ENCODE measurements around the gene TIGD6. TPM values are rescaled to one million over a fixed set of nuclear protein-coding genes. Genes with fewer than 3 reads are reported as not detected.
A peak's percentile ranks its signal among the peaks of the same experiment; 100 is the strongest.

The TIGD6 gene
- total RNA-seq, 1 donor from 2014 or later: 6.7 TPM

DNA sequence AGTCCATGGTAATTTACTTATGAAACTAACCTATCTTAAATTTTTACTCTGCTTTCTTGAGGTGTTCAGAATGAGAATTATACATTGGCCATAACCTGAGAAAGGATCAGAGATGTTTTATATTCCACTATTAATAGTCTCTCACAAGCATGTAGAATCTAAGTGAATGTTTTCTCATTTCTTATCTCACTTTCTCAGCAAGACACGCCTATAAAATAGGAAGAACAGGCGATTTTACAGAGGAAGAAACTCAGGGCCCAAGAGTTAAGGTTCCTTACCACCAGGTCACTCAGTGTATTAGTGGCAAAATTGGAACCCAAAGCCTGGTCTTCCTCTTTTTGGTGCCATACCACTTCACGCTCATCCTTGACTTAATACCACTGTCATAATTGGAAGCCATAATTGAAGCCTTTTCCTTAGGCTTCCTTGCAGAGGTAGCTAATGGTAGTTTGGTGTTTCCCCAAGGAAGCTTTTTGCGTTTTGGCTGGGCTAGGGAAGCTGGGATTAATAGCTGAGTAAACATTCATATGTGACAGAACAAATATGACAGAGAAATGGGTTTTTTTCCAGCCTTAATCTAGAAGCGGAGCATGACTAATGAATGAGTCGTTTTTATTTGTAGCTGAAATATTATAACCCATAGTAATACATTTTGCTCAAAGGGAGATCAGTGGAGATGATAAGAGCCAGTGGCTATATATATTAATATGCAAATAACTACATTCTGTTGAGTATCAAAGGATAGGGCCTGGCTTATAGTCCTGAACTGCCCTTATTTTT is 17.0 kb upstream of the TIGD6 start:
- DNase-seq (ENCODE audit: low read depth): no peak

DNA sequence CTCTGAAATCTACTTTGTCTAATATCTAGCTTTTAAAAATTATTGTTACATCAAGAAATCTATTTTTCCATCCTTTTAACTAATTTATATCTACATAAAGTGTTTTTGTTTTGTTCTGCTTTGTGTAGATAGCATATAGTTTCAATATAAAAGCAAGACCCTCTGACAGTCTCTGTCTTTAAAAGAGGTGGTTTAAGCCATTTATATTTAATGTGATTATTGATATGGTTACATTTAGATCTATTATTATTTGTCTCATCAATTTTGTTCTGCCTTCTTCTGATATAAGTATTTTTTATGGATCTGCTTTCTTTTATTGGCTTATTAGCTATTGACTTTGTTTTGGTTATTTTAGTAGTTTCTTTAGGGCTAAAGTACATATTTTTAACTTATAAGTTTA is 16.1 kb upstream of the TIGD6 start:
- no peak for DNase-seq (ENCODE audit: low read depth)

DNA sequence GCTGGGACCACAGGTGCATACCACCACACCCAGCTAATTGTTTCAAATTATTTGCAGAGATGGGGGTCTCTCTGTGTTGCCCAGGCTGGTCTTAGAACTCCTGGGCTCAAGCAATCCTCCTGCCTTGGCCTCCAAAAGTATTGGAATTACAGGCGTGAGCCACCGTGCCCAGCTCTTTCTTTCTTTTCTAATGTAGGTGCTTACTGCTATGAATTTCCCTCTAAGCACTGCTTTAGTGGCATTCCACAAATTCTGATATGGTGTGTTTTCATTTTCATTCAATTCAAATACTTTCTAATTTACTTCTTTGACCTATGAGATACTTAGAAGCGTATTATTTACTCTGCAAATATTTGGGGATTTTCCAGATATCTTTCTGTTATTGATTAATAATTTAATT is 15.0 kb upstream of the TIGD6 start:
- no peak for DNase-seq (ENCODE audit: low read depth)

DNA sequence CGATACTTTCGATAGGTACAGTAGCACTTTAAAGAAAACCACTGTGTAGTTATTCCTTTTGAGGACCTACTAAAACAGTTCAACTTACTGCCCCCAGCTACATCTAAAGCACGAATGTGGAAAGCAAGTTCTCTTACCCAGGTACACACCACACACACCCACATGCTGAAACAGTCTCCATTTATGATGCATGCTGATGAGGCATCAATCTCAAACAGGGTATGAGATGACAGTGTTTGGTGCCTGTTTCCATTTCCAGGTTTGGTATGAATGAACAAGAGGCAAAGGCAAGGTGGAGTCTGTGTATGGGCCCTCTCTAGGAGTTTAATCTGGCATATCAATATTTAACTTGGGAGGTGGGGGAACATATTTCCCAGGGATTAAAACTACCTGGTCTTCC is 14.0 kb upstream of the TIGD6 start:
- DNase-seq (ENCODE audit: low read depth): no peak

DNA sequence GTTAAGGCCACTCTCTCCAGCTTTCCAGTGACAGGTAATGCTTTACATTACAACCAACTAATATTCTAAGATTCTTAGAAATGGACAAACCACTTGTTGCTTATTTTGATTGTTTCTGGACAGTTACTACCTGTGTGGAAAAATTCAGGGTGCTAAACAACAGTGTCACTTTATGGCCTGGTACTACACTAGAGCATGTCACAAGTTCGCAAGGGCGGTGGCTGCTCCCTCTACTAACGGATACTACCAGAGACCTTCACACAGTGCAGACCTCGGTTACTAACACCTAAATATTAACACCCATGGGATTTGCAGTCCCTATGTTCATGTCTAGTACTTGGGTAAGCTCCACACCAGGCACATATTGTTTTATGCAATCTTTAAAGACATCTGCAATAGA is 13.5 kb upstream of the TIGD6 start:
- DNase-seq (ENCODE audit: low read depth): no peak

DNA sequence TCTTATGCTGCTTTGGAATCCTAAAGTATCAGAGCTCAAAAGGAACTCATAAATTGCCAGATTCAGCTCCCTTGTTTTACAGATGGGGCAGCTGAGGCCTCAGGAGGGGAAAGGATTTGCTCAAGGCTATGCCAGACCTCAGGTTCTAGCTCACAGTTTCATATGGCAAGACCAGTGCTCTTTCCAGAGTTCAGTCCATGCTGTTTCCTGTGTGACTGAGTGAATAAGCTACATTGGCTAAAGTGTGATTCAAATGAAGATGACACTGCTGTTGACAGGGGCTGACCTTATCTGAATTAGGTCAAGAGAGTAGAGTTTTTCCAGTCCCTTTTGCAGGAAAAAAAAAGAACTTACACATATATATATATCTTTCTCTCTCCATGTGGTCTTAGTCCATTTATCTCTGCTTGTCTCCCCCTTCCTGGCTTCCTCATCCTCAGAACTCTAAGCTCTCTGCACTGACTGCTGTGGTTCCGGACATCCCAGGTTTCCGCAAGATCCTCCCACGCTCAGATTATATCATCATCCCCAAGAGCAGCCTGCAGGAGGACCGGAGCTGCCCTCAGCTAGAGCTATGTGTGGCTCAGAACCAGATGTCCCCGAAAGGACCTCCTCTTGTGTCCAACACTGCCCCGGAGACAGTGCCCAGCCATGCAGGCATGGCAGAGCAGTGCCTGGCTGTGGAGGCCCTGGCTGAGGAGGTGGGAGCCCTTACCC is 9.4 kb upstream of the TIGD6 start:
- DNase-seq (ENCODE audit: low read depth): no peak

DNA sequence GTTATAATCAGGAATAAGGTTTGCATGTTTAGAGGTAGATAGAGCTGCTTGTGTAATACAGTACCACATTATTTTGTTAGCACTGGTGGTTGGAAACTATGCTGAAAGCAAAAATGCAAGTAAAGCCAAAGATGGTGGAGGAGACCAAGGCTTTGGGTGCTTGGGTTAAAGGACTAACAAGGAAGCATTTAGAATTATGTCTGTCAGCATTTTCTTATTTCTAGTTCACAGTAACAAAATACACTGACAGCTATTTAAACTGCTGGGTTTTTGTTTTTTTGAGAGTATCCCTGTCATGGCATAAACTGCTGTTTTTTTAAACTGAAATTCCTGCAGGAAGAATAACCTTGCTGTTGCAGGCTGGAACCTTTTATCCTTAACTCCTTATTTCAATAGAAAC is 6.6 kb upstream of the TIGD6 start:
- DNase-seq (ENCODE audit: low read depth): no peak

DNA sequence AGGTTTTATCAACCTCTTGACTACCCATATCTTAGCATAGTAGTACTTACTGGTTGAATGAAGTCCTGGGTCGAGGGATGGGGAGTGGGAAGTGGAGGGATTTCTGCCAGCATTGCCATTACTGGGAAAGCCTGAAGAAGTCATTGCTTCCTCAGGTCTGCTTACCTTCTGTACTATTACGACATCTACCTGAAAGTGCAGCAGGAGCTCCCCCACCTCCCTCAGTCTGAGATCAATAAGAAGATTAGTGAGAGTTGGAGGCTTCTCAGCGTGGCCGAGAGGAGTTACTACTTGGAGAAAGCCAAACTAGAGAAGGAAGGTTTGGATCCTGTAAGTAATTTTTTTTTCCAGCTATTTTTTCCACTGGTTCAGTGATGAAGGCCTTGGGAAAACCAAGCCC is 5.9 kb upstream of the TIGD6 start:
- DNase-seq (ENCODE audit: low read depth): no peak

DNA sequence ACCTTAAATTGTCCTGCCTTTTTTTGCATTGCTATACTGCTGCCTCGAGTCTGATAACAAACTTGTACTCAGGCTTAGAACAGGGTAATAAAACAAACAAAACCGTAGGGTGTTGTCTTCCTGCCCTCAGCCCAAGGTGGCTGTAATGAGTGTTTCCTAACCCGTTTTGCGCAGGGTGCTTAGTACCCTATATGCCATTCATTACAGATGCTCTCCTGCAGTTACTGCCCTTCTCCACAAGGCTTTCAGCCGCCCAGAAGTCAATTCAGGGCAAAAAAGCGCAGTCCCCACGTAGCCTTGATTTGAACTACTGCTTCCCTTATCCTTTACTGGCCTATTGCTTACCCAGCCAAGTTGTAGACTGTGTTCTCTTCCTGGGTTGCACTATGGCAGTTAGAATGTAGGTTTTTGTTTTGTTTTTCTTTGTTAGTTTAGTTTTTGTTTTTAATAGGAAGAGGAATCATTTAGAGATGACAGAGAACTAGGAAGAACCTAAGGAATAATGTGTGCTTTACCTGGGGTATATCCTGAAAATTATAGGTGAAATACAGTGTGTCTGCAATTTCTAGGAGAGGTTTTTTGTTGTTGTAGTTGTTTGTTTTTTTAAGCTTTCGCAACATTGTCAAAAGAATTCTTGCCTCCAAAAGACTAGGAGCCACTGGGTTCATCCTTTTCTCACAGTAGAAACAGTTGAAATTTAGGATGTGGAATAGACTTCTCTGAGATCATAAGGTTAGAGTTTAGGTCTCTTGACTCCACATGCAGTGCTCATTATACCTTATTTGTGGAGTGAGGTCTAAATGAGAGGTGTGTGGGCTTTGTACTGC is 1.4 kb upstream of the TIGD6 start:
- DNase-seq (ENCODE audit: low read depth): peak; percentile 64

DNA sequence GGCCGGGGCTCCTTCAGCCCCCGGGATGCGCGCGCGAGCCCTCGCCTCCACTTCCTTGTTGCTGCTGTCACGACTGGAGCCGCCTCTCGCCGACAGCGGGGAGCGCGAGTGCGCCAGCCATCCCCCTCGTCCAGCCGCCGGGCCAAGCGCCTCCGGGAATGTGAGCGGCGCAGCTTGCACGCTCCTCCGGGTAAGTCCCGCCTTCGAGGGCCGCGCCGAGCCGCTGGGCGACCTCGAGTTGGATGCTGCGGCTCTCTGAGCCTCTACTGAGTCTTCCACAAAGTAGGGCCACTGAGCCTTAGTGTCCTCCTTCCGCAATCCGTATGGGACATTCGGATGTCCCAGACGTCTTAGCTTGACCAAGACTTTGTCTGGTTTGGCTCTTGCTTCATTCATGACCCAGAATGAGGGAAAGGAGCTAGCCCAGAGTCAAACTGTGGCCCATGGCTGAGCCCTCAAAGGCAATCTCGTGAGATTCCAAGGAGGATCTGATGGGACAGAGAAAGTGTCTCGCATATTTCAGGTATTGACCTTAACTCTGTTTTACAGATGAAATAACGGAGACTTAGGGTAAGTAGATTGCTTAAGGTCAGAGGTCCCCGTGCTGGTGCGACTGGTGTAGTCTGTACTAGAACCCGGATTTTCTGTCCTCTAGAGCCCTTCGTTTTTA is 671 bp upstream of the TIGD6 start:
- peak; percentile 47 for DNase-seq (ENCODE audit: low read depth)

DNA sequence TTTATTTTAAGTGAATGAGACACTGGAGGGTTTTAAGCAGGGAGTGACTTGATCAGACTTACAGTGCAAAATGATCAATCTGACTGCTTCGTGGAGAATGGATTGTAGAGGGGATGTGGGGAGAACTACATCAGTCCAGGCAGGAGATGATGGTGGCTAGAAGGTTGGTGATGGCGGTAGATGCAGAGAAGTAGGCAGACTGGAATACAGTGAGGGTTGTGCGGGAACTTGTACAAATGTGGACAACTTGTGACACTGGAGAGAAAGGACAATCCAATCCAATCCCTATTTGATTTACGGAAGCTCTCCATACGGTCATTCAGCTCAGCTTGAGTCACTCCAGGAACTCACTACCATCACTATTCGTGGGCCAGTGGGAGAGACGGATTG is 593 bp downstream of the TIGD6 start:
- DNase-seq (ENCODE audit: low read depth): no peak

DNA sequence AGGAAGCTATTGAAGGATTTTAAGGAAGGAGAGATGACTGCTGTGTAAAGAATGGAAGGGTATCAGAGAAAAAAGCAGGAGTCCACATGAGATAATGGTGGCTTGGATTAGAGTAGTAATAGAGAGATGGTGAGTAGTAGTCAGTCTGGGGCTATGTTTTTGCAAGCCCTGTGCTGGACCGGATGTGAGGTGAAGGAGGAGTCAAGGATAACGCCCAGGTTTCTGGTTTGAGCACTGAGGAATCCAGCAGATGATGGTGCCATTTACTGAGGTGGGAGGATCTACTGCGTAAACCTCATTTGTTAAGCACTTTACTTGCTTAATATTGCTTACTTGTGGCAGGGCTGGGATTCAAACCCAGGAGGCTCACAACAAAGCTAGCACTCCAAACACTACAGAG is 1.1 kb downstream of the TIGD6 start:
- no peak for DNase-seq (ENCODE audit: low read depth)

DNA sequence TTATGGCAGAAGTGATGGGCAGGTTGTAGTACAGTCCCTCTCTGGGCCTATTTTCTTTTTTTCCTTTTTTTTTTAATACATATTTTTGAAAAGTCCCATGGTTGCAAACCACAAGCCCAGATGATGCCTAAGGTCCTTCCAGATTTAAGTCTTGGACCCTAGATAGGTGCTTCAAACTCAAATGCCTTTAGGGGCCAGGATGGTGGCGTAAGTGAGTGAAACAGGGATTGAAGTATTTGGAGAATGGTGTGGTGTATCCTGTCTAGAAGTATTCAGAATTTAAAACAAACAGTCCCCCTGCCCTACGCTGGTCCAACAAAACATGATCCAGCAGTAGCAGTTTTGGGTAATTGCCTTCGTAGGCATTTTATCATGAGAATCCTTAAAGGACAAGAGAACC is 2.2 kb downstream of the TIGD6 start:
- DNase-seq (ENCODE audit: low read depth): no peak

DNA sequence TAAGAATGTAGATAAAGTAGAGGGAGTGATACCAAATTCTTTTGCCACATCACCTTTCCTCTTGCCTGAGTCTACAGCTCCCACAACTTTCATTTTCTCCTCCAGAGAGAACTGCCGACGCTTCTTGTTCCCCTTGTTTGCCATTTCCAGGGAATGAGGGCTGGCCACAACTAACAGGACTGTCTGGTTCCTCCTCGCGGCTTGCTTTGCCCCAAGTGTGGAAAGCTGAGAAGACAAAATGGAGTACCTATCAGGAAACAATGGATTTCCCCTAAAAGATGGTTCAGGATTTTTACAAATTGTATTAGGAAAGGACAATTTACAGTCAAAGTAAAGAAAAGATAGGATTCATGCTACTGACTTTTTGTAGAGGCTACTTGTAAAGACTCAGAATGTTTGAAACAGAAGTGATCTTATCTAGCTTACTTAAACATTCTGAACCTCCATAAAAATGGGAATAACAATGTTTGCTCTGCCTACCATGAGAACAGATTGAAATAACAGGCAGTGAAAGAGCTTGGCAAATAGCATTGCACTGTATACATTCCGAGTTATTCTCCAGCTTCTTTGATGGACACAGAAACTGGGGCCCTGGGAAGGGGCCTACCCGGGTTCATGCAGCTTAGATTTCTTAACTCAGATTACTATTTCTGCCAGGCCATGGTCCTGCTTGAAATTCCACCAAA is 4.1 kb downstream of the TIGD6 start:
- DNase-seq (ENCODE audit: low read depth): no peak

DNA sequence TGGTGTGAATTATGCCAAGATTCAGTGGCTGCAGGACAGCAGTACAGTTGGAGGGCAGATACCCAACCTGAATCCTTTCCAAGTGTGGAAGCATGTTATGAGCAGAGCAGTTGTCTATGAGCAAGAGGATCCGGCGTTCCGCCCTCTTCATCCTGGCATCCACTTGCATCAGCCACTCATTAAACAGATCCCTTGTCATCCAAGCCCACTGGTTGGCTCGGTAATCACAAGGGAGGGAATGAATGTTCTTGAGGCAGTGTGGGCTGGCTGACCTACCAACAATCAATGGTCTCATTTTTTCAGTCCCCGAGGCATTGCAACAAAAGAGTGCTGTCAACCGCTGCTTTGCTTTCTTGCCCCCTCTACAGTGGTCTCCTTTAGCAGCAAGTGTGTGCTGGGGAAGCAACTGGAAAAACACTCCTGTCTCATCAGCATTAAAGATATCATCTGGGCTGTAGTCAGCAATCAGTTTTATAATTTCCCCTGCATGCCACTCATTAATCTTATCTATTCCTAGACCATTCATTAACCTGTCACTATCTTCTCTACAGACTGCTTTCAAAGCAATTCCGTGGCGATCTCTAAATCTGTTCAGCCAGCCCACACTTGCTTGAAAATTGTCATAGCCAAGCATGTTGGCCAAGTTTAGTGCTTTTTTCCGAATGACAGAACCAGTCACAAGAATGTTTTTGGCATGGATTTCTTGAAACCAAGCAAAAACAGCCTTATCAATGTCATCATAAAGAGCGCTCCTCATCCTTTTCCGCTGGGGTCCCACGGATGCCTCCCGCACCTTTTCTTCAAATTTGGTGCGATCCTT is 4.9 kb downstream of the TIGD6 start:
- DNase-seq (ENCODE audit: low read depth): no peak

DNA sequence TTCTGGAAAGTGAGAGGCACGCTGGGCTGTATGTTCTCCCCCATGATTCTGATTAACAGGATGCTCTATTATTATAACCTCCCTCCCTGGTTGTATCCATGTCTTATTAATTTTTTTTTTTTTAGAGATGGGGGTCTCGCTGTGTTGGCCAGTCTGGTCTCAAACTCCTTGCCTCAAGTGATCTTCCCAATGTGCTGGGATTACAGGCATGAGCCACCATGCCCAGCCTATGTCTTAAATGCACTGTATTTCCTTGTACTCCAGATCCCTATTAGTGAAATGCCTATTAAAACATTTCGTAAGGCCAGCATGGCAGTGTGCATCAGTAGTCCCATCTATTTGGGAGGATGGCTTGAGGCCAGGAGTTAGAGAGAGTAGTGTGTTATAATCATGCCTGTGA is 7.0 kb downstream of the TIGD6 start:
- DNase-seq (ENCODE audit: low read depth): no peak

DNA sequence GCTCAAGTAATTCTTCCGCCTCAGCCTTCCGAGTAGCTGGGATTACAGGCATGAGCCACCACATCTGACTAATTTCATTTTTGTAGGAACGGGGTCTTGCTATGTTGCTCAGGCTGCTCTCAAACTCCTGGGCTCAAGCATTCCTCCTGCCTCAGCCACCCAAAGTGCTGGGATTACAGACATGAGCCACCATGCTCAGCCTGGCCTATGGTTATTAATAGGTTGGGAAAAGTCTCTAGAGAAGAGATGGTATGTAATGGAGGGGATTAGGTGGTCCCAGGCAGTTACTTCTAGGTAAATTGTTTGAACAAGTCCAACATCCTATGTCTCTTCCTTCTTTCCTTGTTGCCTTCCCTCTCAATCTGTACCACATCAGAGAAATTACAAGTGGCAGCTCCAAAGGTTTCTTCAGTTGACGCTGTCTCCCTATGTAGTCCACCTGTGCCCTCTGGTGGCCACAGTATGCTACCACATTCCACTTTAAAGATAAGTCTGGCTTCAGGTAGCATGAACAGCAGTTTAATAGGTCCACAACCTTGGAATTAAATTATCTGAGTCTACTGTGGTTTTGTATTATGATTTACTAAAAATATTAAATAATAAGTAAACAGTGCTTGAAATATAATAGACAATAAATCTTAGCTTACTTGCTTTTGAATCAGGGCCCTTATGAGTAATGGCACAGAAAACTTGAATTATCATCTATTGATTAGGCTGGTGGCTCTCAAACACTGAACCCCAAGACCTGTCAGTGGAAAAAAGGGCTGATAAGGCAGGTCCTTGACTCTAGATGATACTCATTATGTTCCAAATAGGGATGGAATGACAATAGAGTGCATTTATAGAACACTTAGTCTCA is 9.7 kb downstream of the TIGD6 start:
- peak; percentile 83 for DNase-seq (ENCODE audit: low read depth)

DNA sequence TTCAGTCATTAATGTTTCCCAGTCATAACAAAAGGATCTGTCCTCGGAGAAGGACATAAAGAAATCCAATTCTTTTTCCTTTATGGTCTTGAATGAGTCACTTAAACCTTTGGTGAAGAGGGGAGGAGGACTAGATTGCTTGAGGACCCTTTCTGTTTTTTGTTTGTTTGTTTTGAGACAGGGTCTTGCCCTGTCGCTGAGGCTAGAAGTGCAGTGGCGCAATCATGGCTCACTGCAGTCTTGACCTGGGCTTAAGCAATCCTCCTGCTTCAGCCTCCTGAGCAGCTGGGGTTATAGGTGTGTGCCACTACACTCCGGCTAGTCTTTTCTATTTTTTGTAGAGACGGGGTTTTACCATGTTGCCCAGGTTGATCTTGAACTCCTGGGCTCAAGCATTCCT is 12.3 kb downstream of the TIGD6 start:
- DNase-seq (ENCODE audit: low read depth): no peak

DNA sequence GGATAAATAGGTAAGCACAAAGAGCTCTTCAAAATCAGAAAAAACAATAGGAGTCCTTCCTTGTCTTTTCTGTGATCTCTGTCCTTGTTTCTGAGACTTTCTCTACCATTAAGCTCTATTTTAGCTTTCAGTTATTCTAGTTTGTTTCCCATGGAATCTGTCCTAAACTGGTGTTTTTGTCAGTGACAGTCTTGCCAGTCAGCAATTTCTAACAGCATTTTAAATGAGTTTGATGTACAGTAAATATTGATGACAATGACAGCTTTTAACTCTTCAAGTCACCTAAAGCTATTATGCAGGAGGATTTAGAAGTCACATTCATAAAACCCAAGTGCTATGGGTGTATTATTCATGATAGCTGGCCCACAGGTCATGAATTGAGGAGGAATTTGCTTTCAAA is 17.9 kb downstream of the TIGD6 start:
- DNase-seq (ENCODE audit: low read depth): no peak

Data from myocyte (in vitro differentiated cells).